HL-60 (cell line): ENCODE data around the gene BTBD7.

Source experiments
- DNase-seq, 2 experiments: peaks; one replicate each; pipeline ENCODE4 v3.0.0-alpha.2; 2010 to 2020; ENCODE audit warnings: low read depth in 1 of 2, low spot score in 1 of 2
- H3K27ac ChIP-seq: fragments of 250-450 bp; sonication (Bioruptor Pico); replicated peaks from 2 replicates; pipeline ENCODE4 v1.5.1; 2020; ENCODE audit warnings: mild to moderate bottlenecking, moderate library complexity
- H3K27me3 ChIP-seq: fragments of 250-450 bp; sonication (Bioruptor Pico); 2 replicates; pipeline ENCODE4 v1.5.1; 2021; ENCODE audit warnings: mild to moderate bottlenecking, moderate library complexity; ENCODE audit not compliant: insufficient read depth, poor library complexity, severe bottlenecking
- H3K4me3 ChIP-seq: replicated peaks from 2 replicates; pipeline ENCODE4 v1.5.1; 2011; ENCODE audit warnings: mild to moderate bottlenecking, control low read depth, low read length; ENCODE audit not compliant: insufficient read depth
- GABPA ChIP-seq: IDR thresholded peaks from 2 replicates; pipeline ENCODE4 v1.6.1; 2012; ENCODE audit warnings: low read depth
- POLR2AphosphoS5 ChIP-seq: IDR thresholded peaks from 2 replicates; pipeline ENCODE4 v1.6.1; 2012; ENCODE audit warnings: low read depth
- SPI1 ChIP-seq: IDR thresholded peaks from 2 replicates; pipeline ENCODE4 v1.6.1; 2012; ENCODE audit warnings: low read depth, mild to moderate bottlenecking, borderline replicate concordance
- TF ChIP-seq, protein P1 (sequence below): IDR thresholded peaks from one replicate; pipeline ENCODE4 v1.5.1; 2011; ENCODE audit warnings: low read length, control low read depth, inconsistent platforms; ENCODE audit not compliant: insufficient read depth
- TF ChIP-seq, protein P2 (sequence below): IDR thresholded peaks from 2 replicates; pipeline ENCODE4 v1.6.1; 2012; ENCODE audit warnings: low read depth; ENCODE audit not compliant: insufficient replicate concordance

BTBD7 gene

DNA sequence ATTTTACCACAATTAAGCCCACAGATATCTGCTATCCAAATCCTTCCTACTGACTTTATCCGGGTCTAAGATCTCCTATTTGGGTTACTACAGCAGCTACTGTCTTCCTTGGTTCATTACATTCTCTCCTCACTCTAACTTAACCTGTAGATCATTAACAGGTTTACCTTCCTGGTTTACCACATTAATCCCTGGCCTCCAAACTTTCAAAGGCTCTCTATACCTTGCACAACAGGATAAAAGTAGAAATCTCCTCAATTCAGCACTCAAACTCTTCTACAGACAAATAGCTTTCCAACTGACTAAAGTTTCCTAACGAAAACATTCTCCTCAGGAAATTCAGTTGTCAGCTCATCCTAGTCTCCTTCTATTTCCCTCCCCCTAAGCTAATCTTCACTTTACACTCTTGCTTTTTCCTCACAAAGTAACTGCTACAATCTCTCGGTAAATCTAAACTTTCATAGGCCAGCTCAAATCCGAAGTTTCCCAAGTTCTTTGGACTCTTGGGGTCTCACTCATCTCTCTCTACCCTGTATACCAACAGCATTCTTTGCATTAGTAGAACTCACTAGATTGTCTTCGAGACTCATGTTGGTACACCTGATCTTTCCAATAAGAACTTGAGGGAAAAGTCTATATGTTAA lies 2.7 kb downstream of the BTBD7 start:
- H3K27me3 ChIP-seq: no peaks in the 10 kb centered on the region
- TF ChIP-seq, protein P1, sequence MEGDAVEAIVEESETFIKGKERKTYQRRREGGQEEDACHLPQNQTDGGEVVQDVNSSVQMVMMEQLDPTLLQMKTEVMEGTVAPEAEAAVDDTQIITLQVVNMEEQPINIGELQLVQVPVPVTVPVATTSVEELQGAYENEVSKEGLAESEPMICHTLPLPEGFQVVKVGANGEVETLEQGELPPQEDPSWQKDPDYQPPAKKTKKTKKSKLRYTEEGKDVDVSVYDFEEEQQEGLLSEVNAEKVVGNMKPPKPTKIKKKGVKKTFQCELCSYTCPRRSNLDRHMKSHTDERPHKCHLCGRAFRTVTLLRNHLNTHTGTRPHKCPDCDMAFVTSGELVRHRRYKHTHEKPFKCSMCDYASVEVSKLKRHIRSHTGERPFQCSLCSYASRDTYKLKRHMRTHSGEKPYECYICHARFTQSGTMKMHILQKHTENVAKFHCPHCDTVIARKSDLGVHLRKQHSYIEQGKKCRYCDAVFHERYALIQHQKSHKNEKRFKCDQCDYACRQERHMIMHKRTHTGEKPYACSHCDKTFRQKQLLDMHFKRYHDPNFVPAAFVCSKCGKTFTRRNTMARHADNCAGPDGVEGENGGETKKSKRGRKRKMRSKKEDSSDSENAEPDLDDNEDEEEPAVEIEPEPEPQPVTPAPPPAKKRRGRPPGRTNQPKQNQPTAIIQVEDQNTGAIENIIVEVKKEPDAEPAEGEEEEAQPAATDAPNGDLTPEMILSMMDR: no peak
- TF ChIP-seq, protein P2, sequence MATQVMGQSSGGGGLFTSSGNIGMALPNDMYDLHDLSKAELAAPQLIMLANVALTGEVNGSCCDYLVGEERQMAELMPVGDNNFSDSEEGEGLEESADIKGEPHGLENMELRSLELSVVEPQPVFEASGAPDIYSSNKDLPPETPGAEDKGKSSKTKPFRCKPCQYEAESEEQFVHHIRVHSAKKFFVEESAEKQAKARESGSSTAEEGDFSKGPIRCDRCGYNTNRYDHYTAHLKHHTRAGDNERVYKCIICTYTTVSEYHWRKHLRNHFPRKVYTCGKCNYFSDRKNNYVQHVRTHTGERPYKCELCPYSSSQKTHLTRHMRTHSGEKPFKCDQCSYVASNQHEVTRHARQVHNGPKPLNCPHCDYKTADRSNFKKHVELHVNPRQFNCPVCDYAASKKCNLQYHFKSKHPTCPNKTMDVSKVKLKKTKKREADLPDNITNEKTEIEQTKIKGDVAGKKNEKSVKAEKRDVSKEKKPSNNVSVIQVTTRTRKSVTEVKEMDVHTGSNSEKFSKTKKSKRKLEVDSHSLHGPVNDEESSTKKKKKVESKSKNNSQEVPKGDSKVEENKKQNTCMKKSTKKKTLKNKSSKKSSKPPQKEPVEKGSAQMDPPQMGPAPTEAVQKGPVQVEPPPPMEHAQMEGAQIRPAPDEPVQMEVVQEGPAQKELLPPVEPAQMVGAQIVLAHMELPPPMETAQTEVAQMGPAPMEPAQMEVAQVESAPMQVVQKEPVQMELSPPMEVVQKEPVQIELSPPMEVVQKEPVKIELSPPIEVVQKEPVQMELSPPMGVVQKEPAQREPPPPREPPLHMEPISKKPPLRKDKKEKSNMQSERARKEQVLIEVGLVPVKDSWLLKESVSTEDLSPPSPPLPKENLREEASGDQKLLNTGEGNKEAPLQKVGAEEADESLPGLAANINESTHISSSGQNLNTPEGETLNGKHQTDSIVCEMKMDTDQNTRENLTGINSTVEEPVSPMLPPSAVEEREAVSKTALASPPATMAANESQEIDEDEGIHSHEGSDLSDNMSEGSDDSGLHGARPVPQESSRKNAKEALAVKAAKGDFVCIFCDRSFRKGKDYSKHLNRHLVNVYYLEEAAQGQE: no peak
- TF ChIP-seq SPI1 (no peak), POLR2AphosphoS5 (no peak), GABPA (no peak)
- DNase-seq: no peak
- no peak overlapping the region for H3K4me3 ChIP-seq
- no peak overlapping the region for H3K27ac ChIP-seq

DNA sequence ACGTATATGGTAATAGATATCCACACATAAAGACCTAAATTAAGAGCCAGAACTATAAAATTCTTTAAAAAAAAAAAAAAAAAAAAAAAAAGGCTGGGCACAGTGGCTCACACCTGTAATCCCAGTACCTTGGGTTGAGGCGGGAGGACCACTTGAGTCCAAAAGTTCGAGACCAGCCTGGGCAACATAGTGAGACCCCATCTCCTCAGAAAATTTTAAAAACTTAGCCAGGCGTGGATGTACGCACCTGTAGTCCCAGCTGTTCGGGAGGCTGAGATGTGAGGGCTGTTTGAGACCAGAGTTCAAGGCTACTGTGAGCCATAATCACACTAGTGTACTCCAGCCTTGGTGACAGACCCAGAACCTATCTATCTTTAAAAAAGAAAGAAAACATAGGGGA lies 4.3 kb downstream of the BTBD7 start:
- Histone ChIP-seq H3K4me3 (no peak overlapping the region), H3K27ac (no peak overlapping the region), H3K27me3 (no peaks in the 10 kb centered on the region)
- TF ChIP-seq SPI1 (no peak), POLR2AphosphoS5 (no peak), GABPA (no peak)
- TF ChIP-seq, protein P2: no peak
- TF ChIP-seq, protein P1: no peak
- DNase-seq: no peak

DNA sequence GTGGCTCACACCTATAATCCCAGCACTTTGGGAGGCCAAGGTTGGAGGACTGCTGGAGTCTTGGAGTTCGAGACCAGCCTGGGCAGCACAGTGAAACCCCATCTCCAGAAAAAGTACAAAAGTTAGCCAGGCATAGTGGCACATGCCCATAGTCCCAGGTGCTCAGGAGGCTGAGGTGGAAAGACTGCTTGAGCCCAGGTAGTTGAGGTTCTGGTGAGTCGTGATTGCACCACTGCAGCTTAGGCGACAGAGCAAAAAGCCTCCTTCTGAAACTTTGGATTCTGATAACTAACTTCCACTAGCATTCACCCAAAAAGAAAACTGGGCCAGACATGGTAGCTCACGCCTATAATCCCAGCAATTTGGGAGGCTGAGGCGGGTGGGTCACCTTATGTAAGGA lies 6.6 kb downstream of the BTBD7 start:
- no peak for DNase-seq
- no peak overlapping the region for H3K4me3 ChIP-seq
- no peaks in the 10 kb centered on the region for H3K27me3 ChIP-seq
- TF ChIP-seq, protein P1: no peak
- TF ChIP-seq, protein P2: no peak
- no peak for TF ChIP-seq GABPA
- no peak for TF ChIP-seq SPI1
- TF ChIP-seq POLR2AphosphoS5: no peak
- H3K27ac ChIP-seq: no peak overlapping the region
